ENCODE results near the gene RESF1. TPM values are rescaled to one million over a fixed set of nuclear protein-coding genes. Genes with fewer than 3 reads are reported as not detected.

RESF1 gene
- total RNA-seq, 1 donor from 2014 or later = 61.9 TPM

- no peak for DNase-seq (ENCODE audit: low spot score in 2 of 2, unreplicated experiment in 2 of 2)
- Mint-ChIP-seq H3K9me3 (peaks cover 4% of the 10 kb centered on the region), H3K4me1 (peaks cover 7% of the 10 kb centered on the region), H3K36me3 (peaks cover 21% of the 10 kb centered on the region), H3K4me3 (no peak overlapping the region), H3K27ac (no peak overlapping the region), H3K27me3 (ENCODE audit: low read depth) (no peaks in the 10 kb centered on the region)
- no peak for TF ChIP-seq CTCF (IDR thresholded peaks at IDR 0.05; ENCODE audit: unreplicated experiment)
These were observed 44.4 kb downstream of the RESF1 start for GRCh38 chr12:32003654-32004053.

- no peak for DNase-seq (ENCODE audit: low spot score in 2 of 2, unreplicated experiment in 2 of 2)
- Mint-ChIP-seq H3K36me3 (peaks cover 14% of the 10 kb centered on the region), H3K4me1 (peaks cover 7% of the 10 kb centered on the region), H3K27ac (peak overlapping the region; percentile 81), H3K9me3 (peaks cover 4% of the 10 kb centered on the region), H3K4me3 (no peak overlapping the region), H3K27me3 (ENCODE audit: low read depth) (no peaks in the 10 kb centered on the region)
- no peak for TF ChIP-seq CTCF (IDR thresholded peaks at IDR 0.05; ENCODE audit: unreplicated experiment)
These were observed 46.4 kb downstream of the RESF1 start for GRCh38 chr12:32005496-32006125.

Other genes with a start within 250 kb of the RESF1 start
- gene AMN1, start 230.4 kb upstream of the RESF1 start, total RNA-seq = 14.6 to 17.5 TPM (median 15.3 TPM) in 3 replicates
- gene BICD1, start 147.4 kb downstream of the RESF1 start, total RNA-seq = 36.9 to 40.9 TPM (median 38.6 TPM) in 3 replicates